Measurements from ENCODE around the gene ALG9. TPM values are rescaled to one million over a fixed set of nuclear protein-coding genes. Genes with fewer than 3 reads are reported as not detected.

The ALG9 gene
- total RNA-seq, 1 donor from 2014 or later = 32.6 TPM

GRCh38 chr11:111745719-111746504, 125.5 kb downstream of the ALG9 start:
- no peak overlapping the region for H3K4me3 Mint-ChIP-seq
- intact Hi-C loops (cut with micrococcal nuclease) = no loop called here
- H3K27ac Mint-ChIP-seq = no peak overlapping the region
- H3K9me3 Mint-ChIP-seq = no peaks in the 10 kb centered on the region
- H3K4me1 Mint-ChIP-seq = no peaks in the 10 kb centered on the region
- DNase-seq = no peak
- H3K36me3 Mint-ChIP-seq (ENCODE audit: low read depth) = peaks cover 66% of the 10 kb centered on the region
- no peaks in the 10 kb centered on the region for H3K27me3 Mint-ChIP-seq

DNA sequence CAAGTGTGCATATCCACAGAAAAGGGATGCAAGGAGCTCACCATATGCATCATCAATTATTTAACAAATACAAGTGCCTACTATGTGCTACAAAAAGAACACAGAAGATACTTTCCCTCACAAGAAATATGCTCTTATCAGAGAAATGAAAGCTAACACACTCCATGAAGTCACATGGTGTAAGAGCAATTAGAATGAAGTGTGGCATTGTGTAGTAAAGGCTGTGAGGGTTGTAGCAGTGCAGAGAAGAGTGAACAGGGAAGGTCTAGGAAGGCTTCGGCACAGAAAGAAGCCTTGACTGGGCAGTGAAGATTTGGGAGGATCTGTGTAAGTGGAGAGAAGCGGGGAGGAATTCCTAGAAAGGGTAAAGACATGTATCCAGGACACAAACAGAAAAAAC, 127.7 kb downstream of the ALG9 start:
- peaks cover 64% of the 10 kb centered on the region for H3K36me3 Mint-ChIP-seq (ENCODE audit: low read depth)
- intact Hi-C loops (cut with micrococcal nuclease) = no loop called here
- H3K4me1 Mint-ChIP-seq = peaks cover 1% of the 10 kb centered on the region
- H3K27ac Mint-ChIP-seq = no peak overlapping the region
- no peak for DNase-seq
- H3K4me3 Mint-ChIP-seq = no peak overlapping the region
- no peaks in the 10 kb centered on the region for H3K9me3 Mint-ChIP-seq
- no peaks in the 10 kb centered on the region for H3K27me3 Mint-ChIP-seq

DNA sequence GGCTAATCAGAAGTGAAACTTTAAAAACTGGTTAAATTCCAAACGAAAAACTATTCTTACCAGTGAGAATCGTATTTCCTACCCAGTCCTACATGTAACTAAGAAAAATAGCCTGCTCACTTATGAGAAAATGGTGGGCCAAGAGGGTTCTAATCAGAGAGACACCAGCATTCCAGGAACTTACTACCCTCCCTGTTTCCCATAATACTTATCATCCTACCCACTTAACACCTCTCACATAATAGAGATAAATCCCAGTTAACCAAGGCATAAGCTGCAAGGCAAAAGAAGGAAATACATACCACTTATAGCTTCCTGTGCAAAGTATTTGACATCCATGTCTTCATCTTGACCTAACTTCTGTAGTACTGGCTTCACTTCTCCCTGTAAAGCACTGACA, 129.6 kb downstream of the ALG9 start:
- H3K4me1 Mint-ChIP-seq = peaks cover 1% of the 10 kb centered on the region
- no peak for DNase-seq
- no peak overlapping the region for H3K27ac Mint-ChIP-seq
- intact Hi-C loops (cut with micrococcal nuclease) = no loop called here
- no peaks in the 10 kb centered on the region for H3K27me3 Mint-ChIP-seq
- H3K36me3 Mint-ChIP-seq (ENCODE audit: low read depth) = peaks cover 54% of the 10 kb centered on the region
- H3K9me3 Mint-ChIP-seq = no peaks in the 10 kb centered on the region
- no peak overlapping the region for H3K4me3 Mint-ChIP-seq

- Mint-ChIP-seq H3K36me3 (ENCODE audit: low read depth) (peaks cover 36% of the 10 kb centered on the region), H3K27ac (no peak overlapping the region), H3K4me1 (peaks cover 1% of the 10 kb centered on the region), H3K9me3 (no peaks in the 10 kb centered on the region), H3K27me3 (no peaks in the 10 kb centered on the region), H3K4me3 (no peak overlapping the region)
- intact Hi-C loops (cut with micrococcal nuclease) = no loop called here
- DNase-seq = no peak
Measured at GRCh38 chr11:111739299-111739698, 132.1 kb downstream of the ALG9 start.

GRCh38 chr11:111737444-111738210, 133.8 kb downstream of the ALG9 start:
- no peaks in the 10 kb centered on the region for H3K27me3 Mint-ChIP-seq
- no peak overlapping the region for H3K27ac Mint-ChIP-seq
- H3K4me3 Mint-ChIP-seq = no peak overlapping the region
- no peak for DNase-seq
- peaks cover 1% of the 10 kb centered on the region for H3K4me1 Mint-ChIP-seq
- intact Hi-C loops (cut with micrococcal nuclease) = no loop called here
- peaks cover 25% of the 10 kb centered on the region for H3K36me3 Mint-ChIP-seq (ENCODE audit: low read depth)
- H3K9me3 Mint-ChIP-seq = no peaks in the 10 kb centered on the region

DNA sequence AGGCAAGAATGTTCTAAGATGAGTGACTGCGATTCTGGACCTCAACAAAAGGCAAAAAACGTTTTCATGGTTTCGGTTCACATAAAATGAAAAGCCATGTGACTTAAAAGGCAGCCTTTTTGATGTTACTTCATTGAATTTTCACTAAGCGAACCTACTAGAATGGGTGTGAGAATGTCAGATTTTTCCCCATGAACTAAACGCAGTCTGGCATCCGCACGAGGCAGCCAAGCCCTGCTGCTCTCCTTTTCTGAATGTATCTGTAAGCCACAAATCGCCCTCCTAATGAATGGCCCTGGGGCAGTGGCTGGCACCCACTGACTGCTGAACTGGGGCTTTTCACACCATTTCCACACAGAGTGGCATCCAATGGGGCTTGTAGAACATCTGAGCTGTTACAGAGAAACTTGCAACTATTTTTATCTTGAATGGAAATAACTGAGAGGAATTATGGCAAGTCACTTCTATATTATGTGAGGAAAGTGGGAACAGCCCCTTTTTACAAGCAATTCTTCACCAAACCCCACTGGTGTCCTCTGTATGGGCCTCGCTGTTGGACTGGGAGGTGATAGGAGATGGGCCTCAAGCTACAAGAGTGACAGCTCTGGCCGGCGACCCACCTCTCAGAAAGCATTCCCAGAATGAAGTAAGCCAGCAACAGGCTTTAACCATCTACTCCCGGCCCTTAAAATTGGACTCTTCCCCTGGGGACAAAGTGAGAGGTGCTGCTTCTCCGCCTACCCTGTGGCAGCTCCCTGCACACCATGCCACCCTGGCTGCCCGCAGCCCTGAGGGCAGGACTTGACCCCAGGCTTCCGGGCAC, 134.5 kb downstream of the ALG9 start:
- peaks cover 1% of the 10 kb centered on the region for H3K4me1 Mint-ChIP-seq
- H3K36me3 Mint-ChIP-seq (ENCODE audit: low read depth) = peaks cover 21% of the 10 kb centered on the region
- no peaks in the 10 kb centered on the region for H3K27me3 Mint-ChIP-seq
- intact Hi-C loops (cut with micrococcal nuclease) = no loop called here
- no peak for DNase-seq
- H3K4me3 Mint-ChIP-seq = no peak overlapping the region
- H3K27ac Mint-ChIP-seq = no peak overlapping the region
- H3K9me3 Mint-ChIP-seq = no peaks in the 10 kb centered on the region

Other genes starting within 250 kb of the ALG9 start
- 63.2 and 63.6 TPM in 2 replicates for gene PPP2R1B, start 105.2 kb downstream of the ALG9 start, total RNA-seq
- 8.8 and 10.0 TPM in 2 replicates for gene FDXACB1, start 7.6 kb upstream of the ALG9 start, total RNA-seq
- gene CFAP68, start 8.0 kb upstream of the ALG9 start, total RNA-seq = 22.6 and 25.5 TPM in 2 replicates
- not detected in 2 replicates for gene CRYAB, start 40.2 kb upstream of the ALG9 start, total RNA-seq
- gene HSPB2, start 41.2 kb upstream of the ALG9 start, total RNA-seq = not detected in 2 replicates
- not detected in 2 replicates for gene C11orf52, start 47.3 kb upstream of the ALG9 start, total RNA-seq
- 22.2 and 23.3 TPM in 2 replicates for gene DIXDC1, start 65.8 kb upstream of the ALG9 start, total RNA-seq
- 59.2 and 61.8 TPM in 2 replicates for gene DLAT, start 153.8 kb upstream of the ALG9 start, total RNA-seq
- gene PIH1D2, start 202.4 kb upstream of the ALG9 start, total RNA-seq = 0.21 and 0.59 TPM in 2 replicates
- gene NKAPD1, start 202.7 kb upstream of the ALG9 start, total RNA-seq = 24.4 and 27.0 TPM in 2 replicates
- gene TIMM8B, start 215.2 kb upstream of the ALG9 start, total RNA-seq = 86.3 and 89.7 TPM in 2 replicates
- 95.2 and 101 TPM in 2 replicates for gene SDHD, start 215.3 kb upstream of the ALG9 start, total RNA-seq

Measured in activated CD4-positive, alpha-beta T cell treated with anti-CD3 and anti-CD28 coated beads, Interleukin-2, amount 10 ng/mL, durations not matched to agents 24 days and 14 days (primary cell).